ENCODE results near the gene SACM1L.

SACM1L gene

DNA sequence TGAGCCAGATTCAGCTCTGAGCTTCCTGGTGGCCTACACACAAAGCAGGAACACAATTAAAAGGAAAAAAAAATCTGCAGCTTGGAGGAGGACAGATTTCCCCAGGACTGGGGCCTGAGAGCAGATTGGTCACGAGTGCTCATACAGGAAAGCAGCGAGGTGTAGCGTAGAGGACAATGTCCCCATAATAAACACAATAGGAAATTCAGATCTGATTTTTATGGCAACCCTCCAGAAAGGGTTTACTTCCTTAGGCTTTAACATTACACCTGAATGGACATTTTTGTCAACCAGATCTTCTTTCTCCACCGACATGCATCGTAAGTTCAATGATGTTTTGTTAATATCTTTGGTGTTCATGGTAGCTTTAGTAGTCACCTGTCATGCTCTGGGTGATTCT, 83.9 kb downstream of the SACM1L start:
- DNase-seq, result no peak

GRCh38 chr3:45773714-45774449, 84.7 kb downstream of the SACM1L start:
- DNase-seq, result no peak

DNA sequence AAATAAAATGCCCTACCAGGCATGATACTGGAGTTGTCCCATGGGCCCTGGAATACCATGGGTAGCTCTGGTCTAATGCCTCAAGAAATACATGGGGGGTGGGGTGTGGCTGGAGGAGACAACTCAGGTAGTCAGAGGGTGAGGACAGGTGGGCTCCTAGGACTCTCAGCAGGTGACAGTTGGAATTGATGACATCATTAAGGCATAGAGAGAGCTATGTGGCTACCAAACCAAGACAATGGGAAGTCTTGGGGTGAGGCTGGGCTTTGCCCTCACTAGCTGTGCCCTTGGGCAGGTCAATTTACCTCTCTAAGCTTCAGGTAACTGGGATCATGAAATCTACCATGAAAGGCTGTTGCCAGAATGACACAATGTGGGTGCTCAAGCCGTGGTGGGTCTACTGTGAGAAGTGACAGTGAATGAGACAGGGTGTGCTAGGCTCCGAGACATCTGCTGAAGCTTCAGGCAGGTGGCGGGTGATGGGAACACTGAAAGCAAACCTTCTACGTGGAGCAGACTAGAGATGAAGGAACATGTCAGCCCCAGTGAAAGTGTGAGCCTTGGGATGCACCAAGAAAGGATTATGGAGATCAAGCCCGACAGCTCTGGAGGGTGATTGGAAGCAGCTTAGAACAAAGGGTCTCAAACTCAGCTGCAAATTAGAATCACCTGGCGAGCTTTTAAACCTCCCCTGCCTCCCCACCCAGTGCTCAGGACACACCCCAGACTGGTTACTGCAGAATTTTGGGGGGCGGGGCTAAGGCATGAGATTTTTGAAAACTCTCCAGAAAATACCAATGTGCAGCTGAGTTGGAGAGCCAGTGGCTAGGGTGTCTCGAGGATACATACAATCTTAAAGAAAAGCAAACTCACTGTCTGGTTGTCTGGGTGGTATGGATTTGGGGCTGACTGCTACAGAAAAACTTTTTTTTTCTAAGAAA, 85.7 kb downstream of the SACM1L start:
- DNase-seq, result no peak

- no peak for DNase-seq
Observed at GRCh38 chr3:45775571-45776300, 86.5 kb downstream of the SACM1L start.

- DNase-seq, result no peak
Observed at GRCh38 chr3:45776301-45776595, 87.1 kb downstream of the SACM1L start.

DNA sequence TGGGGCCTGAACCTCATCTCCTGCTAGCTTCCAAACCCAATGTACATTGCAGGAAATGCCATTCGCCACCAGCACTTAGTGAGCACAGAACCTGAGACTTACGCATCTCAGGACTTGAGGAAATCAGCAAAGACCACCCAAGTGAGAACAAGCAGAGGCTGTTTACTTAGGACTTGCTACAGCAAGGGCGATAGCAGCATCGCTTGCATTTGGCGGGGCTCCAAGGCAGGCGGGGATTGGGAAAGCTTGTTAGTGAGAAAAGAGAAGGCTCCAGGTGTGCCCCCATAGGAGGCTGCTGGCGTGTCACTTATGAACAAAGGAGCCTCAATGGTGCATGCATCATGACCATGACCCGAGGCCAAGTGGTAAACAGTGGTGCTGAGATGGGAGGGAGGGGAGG, 87.4 kb downstream of the SACM1L start:
- DNase-seq, result peak; percentile 6

DNA sequence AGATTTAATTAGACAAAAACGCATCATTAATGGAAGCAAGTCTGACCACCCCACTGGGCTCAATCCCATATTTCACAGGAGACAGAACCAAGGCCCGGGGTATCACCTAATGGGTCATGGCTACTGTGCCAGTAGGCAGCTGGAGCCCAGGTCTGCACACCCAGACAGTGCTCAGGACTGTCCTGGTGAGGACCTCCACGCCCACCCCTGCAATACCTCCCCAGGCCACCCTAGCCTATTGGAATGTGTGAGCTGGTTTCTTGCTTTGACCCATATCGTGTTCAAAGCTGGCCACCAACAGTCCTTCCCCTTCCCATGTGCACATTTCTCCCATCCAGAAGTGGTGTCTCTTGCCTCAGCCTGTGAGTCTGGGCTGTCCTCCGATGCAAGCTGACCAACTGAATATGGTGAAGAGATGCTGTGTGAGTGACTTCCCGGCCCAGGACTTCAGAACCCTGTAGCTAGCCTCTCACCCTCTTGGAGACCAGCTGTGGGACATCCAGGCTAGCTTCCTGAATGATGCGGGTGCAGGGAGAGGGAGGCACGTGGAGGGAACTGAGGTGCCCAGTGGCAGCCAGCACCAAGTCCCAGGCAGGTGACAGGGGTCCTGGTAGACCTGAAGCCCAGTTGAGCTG, 88.0 kb downstream of the SACM1L start:
- DNase-seq, result no peak

GRCh38 chr3:45777746-45778386, 88.7 kb downstream of the SACM1L start:
- DNase-seq, result no peak

DNA sequence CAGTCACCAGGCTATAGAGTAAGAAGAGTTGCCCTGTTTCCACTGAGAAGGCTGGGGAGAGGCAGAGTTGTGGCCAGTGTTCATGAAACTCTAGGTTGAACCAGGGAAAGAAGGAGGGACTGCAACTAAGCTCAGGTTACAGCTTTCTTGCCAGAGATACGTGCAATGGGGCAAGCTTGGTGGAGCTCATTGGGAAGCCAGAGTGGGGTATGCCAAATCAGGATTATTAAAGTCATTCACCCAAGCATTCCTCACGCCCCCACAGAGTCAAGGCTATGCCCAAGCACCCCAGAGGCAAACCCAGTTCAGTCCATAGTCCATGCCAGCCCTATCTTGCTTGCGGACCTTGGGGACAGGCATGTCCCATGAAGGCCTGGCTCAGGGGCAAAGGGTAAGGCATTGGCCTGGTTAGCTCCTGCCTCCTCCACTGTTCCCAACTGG, 89.6 kb downstream of the SACM1L start:
- no peak for DNase-seq

GRCh38 chr3:45779746-45780735, 90.8 kb downstream of the SACM1L start:
- no peak for DNase-seq

- DNase-seq, result no peak
Observed at GRCh38 chr3:45781271-45781670, 92.1 kb downstream of the SACM1L start.

DNA sequence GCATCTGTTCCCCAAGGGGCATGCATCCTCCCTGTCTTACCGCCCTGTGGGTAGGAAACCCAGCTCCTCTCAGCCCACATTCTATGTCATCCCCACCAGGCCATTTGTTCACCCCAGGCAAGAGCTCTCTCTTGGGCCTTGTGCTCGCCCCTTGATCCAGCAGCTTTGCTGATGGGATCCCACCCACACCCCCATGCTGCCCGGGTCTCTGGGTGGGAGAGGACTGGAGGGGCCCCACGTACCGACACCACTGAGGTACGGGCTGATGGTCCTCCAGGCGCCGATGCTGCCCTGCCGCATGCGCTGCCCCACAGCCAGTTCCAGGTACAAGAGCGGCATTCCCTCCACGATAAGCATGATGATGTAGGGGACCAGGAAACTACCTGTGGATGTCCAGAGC, 92.6 kb downstream of the SACM1L start:
- no peak for DNase-seq

DNA sequence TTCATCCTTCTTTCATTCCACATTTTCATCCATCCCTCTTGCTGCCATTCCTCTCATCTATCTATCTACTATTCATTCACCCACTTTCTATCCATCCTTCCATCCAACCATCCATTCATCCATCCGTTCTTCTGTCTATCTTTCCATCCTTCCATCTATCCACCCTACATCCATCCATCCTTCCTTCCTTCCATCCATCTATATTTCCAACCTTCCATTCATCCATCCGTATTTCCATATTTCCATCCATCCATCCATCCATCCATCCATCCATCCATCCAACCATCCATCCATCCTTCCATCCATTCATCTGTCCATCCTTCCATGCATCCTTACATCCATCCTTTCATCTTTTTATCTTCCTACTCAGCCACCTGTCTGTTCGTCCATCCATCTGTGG, 93.2 kb downstream of the SACM1L start:
- no peak for DNase-seq

GRCh38 chr3:45783667-45784066, 94.5 kb downstream of the SACM1L start:
- DNase-seq, result no peak

- no peak for DNase-seq
Observed at GRCh38 chr3:45785605-45786150, 96.5 kb downstream of the SACM1L start.

GRCh38 chr3:45786801-45787495, 97.8 kb downstream of the SACM1L start:
- no peak for DNase-seq

DNA sequence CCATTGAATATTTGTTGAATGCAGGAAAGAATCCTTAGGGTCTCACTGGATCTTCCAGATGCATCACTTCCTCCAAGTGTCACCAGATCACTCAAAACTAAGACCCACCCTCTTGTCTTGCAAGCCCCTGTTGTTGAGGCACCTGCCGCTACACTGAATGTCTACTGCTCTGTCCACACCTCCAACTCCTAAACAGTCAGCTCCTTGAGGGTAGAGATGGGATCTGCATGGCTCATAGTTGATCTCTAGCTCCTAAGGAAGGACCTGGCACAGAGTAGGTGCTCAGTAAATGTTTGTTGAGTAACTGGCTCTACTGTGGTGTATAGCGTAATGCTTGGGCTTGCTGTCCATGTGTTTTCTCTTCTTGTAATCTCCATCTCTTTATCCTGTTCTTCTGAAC, 98.4 kb downstream of the SACM1L start:
- no peak for DNase-seq

GRCh38 chr3:45789235-45789812, 100.1 kb downstream of the SACM1L start:
- DNase-seq, result no peak

- DNase-seq, result no peak
Observed at GRCh38 chr3:45790596-45790995, 101.4 kb downstream of the SACM1L start.

GRCh38 chr3:45792036-45792435, 102.8 kb downstream of the SACM1L start:
- DNase-seq, result no peak

Measured in SHP77 treated with DMSO at 0.1 percent for 48 hours (cell line).